ENCODE measurements around the gene RBM20.
"Not testable (repeated sequence)": the region's sequence is repeated elsewhere in the genome, so short reads cannot be mapped to it uniquely, and the experiment has no call there.

Gene RBM20

DNA sequence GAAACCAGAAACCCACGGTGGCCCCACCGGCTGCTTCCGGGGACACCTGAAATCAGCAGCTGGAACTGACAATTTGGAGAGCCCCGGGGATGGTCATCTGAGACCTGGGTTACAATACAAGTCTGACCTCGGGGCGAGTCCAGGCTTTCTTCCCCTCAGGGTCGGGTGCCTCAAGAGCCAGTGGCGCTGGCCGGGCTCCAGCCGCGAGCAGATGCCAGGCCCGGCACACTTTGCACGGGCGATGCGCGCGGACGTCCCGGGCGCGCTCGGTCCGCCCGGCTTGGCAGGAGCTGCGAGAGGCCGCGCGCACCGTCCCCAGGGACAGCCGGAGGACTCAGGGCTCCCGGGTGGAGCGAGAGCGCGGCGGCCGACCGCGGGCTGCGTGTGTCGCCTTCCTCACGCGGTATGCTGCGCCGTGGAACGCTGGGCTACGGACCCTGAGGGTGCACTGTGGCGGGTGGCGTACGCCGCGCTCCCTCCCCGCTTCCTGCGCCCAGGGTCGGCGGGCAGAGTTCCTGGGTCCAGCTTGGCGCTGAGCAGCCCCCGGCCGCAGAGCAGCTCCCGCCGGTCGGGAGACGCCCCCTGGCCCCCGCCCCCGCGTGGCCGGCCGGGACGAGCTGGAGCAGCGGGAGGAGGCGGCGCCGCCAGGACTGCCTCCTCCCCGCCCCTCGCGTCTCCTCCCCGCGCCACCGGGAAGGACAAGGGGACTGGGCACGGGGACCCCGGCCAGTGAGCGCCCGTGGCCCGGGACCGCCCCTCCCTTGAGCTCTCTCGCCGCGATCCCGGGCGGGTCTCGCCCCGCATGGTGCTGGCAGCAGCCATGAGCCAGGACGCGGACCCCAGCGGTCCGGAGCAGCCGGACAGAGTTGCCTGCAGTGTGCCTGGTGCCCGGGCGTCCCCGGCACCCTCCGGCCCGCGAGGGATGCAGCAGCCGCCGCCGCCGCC is at the start of gene RBM20:
Gene RBM20 (plus strand): TSS at position 684 of the 945 bp plus-strand sequence. CDS start 119 bp downstream, at position 803.
- no peak for DNase-seq (ENCODE audit: low read depth)

GRCh38 chr10:110597476-110597875 is 46.7 kb upstream of the RBM20 start:
- DNase-seq (ENCODE audit: low read depth) = no peak

DNA sequence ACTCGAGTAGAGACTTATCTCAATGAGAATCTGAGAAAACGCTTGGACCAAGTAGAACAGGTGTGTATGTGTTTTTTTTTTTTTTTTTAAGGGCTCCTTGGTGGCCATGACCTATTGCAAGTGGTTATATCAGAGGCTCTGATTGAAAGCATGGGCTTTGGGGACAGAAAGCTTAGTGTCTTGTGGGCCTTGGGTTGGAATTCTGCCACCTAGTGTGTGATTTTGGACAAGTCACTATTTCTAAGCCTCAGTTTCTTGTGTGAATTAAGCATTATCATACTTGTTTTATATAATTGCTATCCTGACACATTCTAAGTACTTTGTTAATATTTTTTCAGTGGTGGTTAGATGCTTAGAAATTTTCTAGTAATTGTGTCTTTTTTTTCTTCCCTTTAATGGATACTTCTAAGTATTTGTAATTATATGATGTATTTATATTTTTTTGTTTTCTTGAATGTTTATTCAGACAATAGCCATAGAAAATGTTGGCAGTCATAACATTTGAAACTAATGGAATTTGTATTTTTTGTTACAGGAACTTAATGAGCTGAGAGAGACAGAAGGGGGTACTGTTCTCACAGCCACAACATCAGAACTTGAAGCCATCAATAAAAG is 43.5 kb upstream of the RBM20 start:
- no peak for DNase-seq (ENCODE audit: low read depth)

- no peak for DNase-seq (ENCODE audit: low read depth)
Observed at GRCh38 chr10:110601581-110601980, 42.6 kb upstream of the RBM20 start.

DNA sequence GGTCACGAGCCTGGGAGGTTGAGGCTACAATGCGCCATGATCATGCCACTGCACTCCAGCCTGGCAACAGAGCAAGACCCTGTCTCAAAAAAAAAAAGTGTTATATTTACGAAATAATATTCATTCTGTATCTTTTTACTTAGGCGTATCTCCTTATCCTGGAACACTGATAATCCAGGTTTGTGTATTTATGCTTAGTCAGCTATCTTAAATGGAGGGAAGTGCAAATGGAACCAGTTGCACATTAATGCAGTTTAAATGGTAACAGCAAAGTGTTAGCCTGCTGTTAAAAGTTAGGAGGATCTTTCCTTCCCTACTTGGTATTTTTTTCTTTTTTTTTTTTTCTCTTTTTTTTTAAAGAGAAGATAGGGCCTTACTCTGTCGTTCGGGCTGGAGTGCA is 36.0 kb upstream of the RBM20 start:
- no peak for DNase-seq (ENCODE audit: low read depth)

DNA sequence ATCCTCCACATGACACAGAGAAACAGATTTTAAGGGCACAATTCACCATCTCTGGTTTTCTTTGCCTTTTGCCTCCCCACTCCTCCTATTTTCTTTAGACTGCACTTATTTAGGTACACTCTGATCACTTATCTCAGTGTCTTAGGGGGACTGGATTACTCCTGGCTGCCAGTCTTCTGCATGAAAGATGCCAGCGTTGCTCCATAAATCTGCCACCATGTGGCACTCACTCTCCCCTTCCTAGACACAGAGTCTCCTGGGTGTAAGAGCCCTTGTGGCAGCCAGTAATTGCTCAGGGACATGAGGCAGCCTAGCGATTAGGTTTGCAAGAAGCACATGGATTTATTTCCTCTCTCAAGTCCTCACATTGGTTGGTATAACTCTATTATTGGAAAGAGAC is 34.5 kb upstream of the RBM20 start:
- DNase-seq (ENCODE audit: low read depth) = no peak

DNA sequence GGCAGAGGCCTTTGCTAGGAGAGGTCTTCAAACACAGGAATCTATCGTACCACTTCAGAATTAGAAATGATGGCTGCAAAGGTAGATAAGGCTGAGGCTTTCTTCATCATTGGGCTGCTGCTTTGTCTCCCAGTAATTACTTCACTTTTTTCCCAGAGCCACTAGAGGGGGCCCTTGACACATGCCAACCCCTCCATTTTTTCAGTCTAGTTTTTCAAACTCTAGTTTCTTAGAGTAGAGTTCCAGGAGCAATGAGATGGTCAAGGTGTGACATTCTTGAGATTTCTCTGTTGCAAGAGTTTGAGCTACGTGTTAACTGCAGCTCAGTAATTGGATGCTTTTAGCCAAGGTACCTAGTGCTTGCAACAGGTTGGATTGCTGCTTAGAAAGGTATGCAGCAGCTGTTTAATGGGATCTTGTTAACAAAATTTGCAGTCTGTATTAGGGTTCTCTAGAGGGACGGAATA is 33.8 kb upstream of the RBM20 start:
- DNase-seq (ENCODE audit: low read depth) = no peak

DNA sequence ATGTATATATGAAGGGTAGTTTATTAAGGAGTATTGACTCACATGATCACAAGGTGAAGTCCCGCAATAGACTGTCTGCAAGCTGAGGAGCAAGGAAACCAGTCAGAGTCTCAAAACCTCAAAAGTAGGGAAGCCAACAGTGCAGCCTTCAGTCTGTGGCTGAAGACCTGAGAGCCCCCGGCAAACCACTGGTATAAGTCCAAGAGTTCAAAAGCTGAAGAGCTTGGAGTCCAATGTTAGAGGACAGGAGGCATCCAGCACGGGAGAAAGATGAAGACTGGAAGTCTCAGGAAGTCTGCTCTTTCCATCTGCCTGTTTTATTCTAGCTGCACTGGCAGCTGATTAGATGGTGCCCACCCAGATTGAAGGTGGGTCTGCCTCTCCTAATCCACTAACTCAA is 33.4 kb upstream of the RBM20 start:
- not testable (repeated sequence) for DNase-seq (ENCODE audit: low read depth)

DNA sequence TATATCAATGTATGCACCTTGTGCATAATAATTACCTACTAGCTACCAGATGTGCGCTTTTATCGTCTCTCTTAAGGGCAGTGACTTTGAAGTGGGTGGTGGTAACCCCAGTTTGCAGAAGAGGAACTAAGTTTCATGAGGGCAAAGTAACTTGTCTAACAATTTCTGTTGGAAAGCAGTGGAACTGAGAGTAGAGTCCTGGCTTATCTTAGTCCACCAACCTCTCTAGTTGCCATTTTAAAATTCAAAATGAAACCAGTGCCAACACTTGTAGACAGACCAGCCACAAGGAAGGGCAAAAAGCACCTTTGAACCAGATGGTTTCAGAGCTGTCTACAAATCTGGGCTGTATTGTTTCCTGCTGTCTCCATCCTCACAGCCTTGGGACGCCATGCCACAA is 32.0 kb upstream of the RBM20 start:
- DNase-seq (ENCODE audit: low read depth) = no peak

- DNase-seq (ENCODE audit: low read depth) = no peak
Observed at GRCh38 chr10:110612629-110613028, 31.5 kb upstream of the RBM20 start.

- no peak for DNase-seq (ENCODE audit: low read depth)
Observed at GRCh38 chr10:110613341-110613995, 30.7 kb upstream of the RBM20 start.

DNA sequence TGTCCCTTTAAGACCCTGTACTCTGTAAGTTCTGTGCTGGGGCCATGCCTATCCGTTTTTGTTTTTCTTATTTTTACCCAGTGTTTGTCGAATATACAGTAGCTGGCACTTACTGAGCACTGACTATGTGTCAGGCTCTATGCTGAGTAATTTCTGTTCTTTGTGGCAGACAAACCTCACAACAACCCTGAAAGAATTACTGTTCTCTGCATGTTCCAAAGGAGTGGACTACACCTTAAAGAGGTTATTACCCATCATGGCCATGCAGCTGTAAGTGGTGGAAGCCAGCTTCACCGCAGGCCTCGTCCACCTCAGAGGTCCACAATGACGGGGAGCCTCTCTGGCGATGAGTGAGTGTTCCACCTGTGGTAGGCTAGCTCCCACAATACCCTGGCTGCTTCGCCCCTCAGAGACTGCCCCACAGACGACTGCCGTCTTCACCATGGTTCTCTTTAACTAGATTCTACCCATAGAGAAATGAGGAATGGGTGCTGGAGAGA is 30.1 kb upstream of the RBM20 start:
- no peak for DNase-seq (ENCODE audit: low read depth)

DNA sequence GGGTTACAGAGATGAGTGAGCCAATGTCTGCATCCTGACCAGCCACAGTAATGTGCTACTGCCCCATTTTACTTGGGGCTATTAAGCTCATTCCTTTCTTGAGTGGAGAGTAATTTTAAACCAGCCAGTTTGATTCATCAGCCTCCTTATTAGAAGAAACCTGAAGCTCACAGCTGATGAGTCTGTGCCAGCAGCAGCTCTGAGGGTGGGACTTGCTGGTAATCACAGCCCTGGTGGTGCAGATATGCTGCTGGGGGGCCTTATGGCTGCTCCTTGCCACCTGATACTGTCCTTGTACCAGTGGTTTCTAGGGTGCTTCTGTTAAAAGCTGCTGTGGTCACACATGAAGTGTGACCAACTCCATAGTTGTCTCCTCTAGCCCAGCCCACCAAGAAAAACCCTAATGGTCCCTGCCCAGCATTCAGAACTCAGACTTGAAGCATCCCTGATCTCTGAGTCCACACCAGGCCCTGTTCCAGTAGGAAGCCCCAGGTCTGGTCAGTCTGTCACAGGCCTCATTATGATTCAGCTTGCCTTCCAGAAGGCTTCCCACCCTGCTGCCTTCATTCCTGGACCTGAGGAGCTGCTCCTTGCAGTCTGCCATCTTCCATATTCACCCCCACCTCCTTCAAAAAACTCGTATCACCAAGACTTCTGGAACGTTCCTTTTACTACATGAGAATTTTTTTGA is 28.9 kb upstream of the RBM20 start:
- DNase-seq (ENCODE audit: low read depth) = no peak

DNA sequence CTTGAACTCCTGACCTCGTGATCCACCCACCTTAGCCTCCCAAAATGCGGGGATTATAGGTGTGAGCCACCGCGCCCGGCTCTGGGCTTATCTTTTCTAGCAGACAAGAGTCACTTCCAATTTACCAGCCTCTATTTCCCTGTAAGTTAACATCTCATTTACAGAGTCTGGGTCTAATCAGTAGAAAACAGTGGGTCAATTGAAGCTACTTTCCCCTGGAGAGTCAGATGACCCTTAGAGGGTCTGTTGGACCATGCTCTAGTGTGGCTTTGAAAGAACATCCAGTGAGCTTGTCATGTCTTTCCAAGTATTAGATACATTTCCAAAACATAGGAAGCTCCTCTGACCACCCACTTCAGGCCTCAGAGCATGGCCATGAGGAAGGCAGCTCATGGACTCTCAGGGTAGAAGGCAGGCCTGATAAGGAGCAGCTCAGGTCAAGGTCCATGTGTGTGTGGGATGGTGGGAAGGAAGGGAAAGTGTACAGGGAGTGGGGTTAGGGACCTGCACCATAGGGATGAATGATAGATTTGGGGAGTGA is 27.6 kb upstream of the RBM20 start:
- DNase-seq (ENCODE audit: low read depth) = no peak

- DNase-seq (ENCODE audit: low read depth) = no peak
Observed at GRCh38 chr10:110617425-110618229, 26.5 kb upstream of the RBM20 start.

GRCh38 chr10:110618230-110618610 is 25.9 kb upstream of the RBM20 start:
- DNase-seq (ENCODE audit: low read depth) = no peak

- DNase-seq (ENCODE audit: low read depth) = no peak
Observed at GRCh38 chr10:110619514-110620397, 24.4 kb upstream of the RBM20 start.

- DNase-seq (ENCODE audit: low read depth) = no peak
Observed at GRCh38 chr10:110620398-110620719, 23.8 kb upstream of the RBM20 start.

GRCh38 chr10:110623316-110623715 is 20.8 kb upstream of the RBM20 start:
- not testable (repeated sequence) for DNase-seq (ENCODE audit: low read depth)

DNA sequence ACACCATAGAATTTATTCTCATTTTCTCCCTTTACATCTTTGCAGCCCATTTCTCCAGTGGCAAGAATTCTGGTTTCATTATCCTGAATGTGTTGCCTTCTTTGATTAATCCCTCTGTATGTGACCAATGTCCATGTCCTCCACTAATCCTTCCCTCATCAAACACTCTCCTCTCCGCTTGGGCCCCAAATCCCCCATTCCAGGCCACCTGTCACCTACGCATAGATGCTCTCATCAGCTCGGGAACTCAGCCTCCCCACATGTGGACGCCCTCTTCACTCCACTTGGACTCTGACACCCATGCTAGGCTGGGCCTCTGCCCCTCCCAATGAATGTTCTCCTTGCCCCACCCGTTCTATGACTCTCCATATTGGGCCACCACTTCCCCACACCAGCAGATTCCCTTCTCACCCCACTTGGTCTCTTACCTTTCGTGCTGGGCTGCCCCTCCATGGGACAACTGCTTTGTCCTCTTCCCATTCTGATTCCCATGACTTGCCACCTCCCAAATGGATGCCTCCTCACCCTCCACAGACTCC is 18.7 kb upstream of the RBM20 start:
- no peak for DNase-seq (ENCODE audit: low read depth)
